ENCODE results near the gene LSP1.

The LSP1 gene

DNA sequence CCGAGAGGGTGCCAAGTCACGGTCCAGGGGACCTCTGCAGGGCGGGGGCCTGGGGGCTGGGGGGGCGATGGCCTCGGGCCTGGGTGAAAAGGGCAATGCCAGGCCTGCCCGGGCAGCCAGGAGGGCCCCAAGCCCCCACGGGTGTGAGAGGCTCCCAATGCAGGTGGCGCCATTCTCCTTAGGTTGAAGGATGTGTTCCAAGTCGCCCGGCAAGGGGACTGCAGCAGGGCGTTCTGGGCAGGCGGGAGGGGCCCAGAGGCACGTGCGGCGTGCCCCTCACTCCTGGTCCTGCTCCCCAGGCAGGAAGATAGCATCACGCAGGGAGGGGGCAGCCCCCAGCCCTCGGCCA, 14.8 kb upstream of the LSP1 start:
- no peak for DNase-seq

DNA sequence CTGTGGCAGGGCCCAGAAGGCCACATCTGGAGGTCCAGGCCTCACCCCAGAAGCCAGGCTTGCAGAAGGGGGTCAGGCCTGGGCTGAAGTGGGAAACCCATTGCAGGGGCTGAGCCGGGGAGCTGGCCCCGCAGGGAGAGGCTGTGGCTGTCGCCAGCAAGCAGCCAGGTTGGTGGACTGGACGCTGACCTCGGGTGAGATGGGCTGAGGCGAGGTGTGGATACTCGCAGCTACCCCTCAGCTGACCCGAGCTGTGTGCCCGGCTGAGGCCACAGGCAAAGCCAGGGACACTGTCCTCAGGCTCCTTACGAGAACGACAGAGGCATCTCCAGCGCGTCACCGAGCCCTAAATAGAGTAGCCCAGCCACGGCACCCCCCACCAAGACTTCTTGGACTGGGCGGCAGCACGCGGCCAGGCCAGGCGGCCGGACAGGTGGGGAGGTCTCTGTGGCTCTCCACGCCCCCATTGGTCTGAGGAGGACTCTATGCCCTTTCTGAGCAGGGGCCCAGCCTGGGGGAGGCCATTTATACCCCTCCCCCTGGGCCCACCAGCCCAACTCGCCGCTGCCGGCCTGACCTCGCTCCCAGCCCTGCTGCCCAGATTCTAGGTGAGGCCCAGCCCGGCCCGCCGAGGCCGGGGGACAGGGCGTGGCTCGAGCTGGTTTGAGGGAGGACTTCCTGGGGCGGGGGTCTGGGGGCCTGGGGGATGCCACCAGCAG, 14.3 kb upstream of the LSP1 start, which contains the start of gene TNNI2:
Gene TNNI2 (plus strand): TSS at position 556 of the 719 bp plus-strand sequence. CDS start 716 bp downstream, outside the sequence.
- no peak for DNase-seq

DNA sequence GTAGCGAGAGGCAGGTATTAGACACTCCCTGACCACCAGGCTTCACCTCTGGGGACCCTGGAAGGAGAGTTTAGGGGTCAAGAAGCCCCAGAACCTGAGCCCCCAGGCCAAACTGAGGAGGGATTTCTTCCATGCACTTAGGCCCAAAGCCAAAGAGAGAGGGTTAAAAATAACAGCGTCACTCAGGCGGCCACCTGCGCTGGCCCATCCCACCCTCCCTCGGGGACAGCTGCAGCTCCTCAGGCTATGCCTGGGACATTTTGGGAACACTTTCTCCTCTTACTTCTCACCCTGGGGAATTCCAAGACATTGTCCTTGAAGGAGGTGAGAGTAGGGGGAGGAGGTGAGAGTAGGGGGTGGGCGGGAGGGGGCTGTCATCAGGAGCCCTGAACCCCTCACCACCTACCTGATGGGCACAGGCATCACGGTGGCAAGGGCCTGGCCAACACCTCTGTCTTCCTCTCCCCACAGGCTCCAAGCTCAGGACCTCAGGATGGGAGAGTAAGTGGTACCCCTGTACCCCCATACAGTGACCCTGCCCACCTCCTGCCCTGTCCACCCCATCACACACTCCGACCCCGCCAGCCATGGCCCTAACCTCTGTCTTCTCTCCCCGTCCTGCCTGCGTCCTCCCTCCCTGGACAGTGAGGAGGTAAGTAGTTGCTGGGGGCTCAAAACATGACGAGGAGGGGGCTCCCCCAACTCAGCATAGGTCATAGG, 13.5 kb upstream of the LSP1 start:
- DNase-seq, result no peak

DNA sequence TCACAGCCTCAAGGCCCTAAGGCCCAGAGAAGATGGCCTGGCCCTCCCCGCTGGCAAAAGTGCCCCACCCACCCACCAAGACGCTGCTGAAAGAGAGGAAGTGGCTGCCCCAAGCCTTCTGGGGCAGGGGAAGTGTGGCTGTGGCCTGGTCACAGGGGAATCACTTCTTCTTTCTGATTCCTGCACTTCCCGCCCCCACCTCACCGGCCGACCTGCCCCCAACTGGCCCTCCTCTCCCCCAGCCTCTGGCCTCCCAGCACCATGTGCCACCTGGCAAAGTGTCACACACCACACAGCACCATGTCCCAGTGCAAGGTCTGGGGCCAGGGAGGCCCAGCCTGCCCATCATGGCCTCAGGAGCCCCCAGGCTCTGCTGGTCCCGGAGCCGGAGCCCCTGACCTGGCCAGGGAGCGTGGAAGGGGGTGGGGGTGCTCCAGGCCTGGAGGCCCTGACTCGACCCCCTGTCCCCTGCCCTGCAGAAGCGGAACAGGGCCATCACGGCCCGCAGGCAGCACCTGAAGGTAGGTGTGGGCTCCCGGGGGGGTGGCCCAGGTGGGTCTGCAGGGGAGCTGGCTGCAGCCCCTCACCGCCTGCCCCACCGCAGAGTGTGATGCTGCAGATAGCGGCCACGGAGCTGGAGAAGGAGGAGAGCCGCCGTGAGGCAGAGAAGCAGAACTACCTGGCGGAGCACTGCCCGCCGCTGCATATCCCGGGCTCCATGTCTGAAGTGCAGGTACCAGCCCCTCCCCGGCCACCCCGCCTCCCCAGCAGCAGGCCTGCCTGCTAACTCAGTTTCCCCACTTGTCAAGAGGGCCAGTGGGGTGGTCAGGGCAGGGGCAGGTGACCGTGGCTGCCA, 12.7 kb upstream of the LSP1 start:
- DNase-seq, result no peak

DNA sequence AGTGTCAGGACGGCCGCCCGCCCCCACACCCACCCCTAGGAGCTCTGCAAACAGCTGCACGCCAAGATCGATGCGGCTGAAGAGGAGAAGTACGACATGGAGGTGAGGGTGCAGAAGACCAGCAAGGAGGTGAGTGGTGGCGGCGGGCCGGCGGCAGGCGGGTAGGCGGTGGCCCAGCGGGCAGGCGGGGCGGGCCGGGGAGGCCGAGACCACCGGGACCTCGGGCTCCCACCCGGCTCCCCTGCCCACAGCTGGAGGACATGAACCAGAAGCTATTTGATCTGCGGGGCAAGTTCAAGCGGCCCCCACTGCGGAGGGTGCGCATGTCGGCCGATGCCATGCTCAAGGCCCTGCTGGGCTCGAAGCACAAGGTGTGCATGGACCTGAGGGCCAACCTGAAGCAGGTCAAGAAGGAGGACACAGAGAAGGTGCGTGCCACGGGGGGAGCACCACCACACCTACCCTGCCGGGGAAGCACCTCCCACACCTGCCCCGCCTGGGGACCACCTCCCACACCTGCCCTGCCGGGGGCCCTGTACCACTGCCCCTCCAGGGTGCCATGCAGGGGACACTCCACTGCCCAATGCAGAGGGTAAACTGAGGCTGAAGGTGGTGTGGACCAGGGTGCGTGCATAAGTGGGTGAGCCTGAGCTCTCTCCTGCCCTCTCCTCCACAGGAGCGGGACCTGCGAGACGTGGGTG, 12.0 kb upstream of the LSP1 start:
- DNase-seq, result no peak

DNA sequence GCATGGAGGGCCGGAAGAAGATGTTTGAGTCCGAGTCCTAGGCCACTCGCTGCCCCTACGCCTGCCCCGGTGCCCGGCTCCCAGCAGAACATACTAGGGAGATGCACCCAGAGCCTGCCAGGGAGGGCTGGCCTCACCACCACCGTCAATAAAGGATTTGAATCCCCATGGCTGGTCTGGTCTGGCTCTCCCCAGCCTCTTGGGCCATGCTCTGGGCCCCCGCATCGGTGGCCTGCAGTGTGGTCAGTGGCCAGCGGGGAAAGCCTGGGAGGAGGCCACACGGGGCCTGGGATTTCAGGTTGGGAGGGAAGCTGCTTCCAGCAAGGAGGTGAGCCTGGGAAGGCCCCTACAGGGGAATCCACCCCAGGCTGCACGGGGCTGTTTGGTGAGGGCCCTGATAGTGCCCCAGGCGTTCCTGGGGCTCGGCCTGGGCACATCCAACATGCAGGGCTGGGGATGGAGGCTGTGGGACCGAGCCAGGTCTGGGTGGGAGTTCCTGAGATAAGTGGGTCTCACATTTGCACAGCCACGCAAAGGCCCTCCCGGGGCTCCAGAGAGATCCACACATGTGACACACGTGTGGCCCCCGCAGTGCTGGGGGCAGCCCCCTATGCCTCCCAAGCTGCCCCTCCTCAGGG, 11.3 kb upstream of the LSP1 start:
- no peak for DNase-seq

DNA sequence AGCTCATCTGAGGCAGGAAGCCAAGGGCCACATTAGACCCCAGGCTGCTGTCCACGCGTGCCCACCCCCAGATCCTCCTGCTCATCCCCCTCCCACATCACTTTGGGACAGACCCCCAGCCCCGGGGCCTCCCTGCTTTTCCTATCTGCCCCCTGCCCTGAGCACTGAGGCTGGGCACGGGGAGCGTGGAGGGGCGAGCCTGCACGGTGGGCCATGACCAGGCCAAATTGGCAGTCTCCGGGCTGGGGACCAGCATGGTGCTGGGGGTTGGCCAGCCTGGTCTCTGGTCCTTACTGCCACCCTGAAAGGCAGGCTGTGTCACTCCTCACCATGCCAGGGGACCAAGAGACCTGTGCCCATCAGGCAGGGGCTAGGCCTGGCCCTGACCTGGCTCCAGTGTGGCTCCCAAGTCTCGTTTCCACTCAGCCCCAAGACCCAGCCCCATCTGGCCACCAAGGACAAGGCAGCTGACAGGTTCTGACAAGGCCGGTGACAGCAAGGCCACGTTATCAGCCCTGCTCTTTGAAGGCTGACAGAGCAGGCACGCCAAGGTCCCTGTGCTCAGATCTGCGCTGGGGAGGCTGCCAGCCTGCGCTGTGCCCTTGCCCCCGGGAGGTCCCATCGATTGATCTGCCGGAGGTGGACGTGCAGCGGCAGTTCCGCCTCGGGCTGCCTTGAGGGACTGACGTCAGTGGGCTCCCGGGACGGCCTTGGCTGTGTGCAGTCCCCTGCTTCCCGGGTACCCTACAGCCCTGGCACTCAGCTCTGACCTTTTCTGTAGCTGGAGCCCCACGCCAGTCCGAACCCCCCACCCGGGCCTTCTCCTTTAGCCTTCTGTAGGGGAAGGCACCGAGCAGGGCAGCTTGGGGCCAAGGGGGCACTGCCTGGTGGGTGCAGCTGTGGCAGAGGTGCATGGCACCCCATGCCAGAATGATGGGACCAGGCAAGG, 10.5 kb upstream of the LSP1 start:
- no peak for DNase-seq

DNA sequence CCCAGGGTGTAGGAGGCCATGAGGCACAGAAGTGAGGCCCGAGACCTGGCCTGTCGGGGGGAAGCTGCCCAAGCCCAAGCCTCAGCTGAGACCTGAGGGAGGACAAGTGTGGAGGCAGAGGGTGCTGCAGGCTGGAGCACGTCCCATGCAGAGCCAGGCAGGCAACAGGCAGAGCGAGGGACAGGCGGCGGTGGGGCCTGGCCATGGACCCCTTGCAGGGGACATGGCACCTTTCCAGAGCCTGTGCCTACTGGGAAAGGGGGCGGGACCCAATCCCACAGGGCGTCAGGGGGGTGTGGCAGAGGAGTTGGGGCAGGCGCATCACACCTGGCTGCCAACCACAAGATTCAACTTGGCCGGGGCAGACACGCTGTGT, 9.8 kb upstream of the LSP1 start:
- no peak for DNase-seq

DNA sequence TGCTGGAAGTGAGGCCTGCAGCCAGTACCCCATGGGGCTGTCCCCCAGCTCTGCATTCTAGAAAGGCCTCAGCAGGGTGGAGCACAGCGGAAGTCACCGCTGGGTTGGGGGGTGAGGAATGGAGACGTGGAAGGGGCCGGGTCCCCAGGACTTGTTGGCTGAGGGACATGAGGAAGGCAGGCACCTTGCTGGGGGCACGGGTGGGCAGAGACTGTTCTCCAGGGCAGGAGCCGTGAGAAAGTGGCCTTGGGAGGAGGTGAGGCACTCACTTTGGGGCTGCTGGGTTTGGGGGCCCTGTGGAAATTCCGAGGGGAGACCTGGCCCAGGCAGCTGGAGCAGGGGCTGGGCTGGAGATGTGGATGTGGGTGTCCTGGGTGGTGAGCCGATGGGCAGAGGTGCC, 9.1 kb upstream of the LSP1 start:
- no peak for DNase-seq

DNA sequence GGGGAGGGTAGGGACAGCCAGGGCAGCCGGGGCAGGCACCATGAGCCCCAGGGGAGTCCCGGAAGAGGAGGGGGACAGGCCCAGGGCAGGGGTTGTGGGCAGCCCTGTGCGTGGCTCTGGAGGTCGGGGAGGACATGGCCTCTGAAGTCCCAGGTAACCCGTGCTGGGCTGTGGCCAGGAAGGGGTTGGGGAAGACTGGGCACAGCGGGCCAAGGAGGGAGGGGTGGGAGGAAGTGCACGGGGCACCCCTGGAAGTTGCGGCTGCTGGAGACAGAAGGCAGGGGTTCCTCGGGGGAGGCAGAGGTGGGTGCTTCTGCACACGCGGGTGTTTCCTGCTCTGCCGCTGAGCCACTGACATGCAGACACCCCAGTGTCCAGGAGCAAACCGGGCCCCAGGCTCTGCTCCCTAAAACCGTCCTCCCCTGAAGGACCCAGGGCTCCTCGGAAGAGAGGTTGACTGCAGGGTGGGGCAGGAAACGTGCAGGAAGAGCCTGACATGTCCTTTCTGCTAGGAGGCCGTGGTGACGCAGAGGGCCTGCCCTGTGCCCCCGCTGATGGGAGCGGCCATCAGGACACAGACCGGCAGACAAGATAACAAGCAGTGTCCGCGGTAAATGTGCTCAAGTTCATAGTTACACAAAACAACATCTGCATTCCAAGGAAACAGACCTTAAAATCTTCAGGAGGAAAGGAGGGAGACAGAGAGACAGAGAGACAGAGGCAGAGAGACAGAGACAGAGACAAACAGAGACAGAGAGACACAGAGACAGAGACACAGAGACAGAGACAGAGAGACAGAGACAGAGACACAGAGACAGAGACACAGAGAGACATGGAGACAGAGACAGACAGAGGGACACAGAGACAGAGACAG, 8.4 kb upstream of the LSP1 start:
- peak; percentile 66 for DNase-seq

DNA sequence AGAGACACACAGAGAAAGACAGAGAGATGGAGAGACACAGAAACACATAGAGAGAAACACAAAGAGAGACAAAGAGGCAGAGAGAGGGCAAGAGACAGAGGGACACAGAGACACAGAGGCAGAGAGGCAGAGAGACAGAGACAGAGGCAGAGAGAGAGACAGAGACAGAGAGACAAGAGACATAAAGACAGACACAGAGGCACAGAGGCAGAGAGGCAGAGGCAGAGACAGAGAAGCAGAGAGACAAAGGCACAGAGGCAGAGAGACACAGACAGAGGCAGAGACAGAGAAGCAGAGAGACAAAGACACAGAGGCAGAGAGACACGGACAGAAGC, 7.8 kb upstream of the LSP1 start:
- DNase-seq, result no peak

DNA sequence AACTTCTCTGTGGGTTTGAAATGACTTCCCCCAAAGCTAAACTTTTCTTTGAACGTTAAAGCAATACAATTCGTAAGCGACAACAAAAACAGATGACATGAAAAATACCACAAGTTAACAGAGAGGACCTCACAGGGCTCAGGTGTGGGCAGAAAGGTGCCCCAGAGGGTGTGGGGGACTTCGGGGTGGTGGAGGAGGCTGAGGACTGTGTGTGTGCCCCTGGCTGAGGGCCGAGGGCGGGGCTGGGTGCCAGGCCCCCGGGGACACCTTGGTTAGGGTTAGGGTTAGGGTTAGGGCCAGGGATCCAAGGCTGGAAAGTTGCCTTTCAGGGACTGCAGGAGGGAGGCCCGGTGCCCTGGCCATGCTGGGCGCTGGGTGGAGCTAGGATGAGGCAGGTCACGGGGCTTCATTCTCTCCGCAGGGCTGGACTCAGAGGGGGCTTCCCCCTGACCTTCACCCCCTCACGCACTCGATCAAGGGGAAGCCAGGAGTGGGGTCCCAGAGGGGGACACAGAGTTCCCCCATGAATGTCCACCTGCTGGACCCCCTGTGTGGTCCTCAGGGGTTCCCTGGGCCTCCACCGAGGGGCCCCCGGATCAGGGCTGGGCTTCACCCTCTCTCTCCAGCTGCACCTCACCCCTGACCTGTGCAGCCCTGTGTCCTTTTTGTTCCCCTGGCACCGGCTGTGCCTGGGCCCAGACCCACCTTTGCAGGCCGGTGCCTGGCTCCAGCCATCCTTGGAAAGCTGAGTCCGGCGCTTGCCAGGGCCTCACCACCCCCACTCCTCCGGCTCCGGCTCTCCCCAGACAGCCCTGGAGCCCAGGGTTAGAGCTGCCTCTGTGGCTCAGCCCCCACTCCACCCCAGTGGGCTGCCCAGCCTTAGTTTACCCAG, 7.1 kb upstream of the LSP1 start:
- no peak for DNase-seq

DNA sequence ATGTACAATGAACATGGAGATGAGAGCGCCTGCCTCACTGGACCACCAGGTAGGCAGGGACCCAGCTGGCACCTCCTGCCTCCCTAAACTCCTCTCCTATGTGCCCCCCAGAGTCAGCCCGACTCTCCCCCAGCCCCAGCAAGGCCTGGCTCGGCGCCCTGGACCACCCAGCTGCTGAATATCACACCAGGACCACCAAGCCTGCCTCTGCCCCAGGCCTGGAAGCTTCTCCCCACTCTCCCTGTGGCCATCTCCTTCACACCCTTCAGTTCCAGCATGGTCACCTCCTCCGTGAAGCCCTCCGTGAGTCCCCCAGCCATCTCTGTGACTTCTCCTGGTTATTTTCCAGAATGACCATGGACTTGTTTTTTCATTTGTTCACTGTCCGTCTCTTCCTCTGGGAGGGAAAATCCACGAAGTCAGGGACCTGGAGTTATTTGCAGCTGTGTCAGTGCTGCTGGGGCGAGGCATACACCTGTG, 6.4 kb upstream of the LSP1 start:
- DNase-seq, result no peak

DNA sequence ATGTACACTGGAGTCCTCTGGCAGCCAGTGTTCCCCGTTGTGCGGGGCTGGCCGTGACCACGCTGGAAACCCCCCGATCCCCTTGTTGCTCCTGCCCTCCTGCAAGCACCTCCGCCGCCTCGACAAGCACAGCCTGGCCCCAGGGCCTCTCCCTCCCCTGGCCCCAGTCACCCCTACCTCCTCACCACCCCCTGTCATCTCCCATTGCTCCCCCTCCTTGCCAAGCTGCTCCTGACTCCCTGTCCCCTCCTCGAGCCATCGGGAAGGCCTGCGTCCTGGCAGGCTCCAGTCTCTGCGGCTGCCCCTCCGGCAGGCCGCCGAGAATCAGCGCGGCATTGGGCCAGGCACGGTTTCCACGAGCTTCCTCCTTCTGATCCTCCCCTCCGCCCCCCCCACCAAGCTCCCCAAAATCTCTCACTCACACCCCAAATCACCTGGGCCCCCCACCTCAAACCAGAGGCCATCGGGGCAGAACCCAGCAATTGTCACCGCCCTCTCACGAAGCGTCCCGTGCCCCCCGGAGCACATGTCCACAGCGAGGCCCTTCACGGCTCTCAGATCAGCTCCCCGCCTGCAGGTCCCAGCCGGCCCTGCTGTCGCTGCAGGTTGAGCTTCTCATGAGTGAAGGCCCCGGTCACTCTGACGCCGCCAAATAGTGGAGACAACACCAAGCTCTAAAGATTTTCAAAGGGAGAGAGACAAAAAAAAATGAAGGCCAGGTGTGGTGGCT, 5.7 kb upstream of the LSP1 start:
- no peak for DNase-seq

DNA sequence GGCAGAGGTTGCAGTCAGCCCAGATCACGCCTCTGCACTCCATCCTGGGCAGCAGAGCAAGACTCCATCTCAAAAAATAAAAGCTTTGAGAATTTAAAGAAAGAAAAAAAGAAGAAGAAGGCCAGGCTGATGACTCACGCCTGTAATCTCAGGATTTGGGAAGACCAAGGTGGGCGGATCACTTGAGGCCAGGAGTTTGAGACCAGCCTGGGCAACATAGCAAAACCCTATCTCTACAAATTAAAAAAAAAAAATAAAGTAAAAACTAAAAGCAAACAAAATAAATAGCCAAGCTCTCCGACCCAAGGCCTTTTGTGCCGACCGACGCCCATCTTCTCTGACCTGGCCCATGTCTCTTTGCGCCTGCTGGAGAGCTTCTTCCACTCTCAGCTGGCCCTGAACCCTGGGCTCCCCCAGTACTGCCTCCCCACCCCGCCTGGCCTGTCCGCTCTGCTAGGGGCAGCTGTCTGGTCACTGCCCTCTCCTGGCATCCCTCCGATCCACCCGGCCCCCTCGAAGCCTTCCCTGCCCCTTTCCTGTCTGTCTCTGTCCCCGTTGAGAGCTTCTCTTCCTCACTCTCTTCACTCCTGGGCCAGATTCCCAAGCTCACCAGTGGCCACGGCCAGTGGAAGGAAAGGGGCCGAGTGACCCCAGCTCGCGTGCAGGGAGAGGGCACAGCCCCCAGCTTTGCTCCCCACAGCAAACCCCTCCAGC, 4.8 kb upstream of the LSP1 start:
- no peak for DNase-seq

DNA sequence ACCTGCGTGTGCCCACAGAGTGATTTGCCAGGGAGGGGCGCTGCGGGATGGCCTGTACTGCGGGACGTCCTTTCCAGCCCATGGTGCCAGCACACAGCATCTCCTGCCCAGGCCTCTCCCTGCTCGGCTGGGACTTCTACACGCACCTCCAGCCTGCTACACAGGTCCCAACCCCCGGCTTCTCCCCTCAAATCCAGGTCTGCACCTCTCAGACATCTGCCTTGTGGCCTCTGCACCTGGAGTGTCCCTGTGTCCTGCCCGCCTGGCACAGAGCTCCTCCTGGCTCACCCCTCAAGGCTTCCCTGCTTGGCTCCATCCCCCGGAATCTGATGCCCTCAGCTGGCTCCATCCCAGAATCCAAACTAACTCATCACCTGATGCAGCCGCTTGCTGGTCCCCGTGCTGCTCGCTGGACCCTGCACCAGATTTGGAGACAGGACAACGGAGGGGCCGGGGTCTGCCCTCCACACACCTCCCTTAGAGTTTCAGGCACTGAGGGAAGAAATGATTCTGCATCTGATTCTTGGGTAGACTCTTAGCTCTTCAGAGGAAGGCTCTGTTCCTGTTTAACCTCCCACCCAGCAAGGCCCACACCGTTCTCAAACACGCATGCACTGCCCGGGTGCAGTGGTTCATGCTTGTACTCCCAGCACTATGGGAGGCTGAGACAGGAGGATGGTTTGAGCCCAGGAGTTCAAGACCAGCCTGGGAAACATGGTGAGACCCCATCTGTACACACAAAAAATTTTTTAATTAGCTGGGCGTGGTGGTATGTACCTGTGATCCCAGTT, 4.0 kb upstream of the LSP1 start:
- no peak for DNase-seq

Data from stimulated activated CD8-positive, alpha-beta memory T cell treated with anti-CD3 and anti-CD28 coated beads, Interleukin-4, amount 100 ng/mL, for 48 hours (primary cell).